HepG2 (cell line): ENCODE measurements around the gene MCM8. TPM values are rescaled to one million over a fixed set of nuclear protein-coding genes. Genes with fewer than 3 reads are reported as not detected.
A peak's percentile ranks its signal among the peaks of the same experiment; 100 is the strongest.

Experiments used
- AGO1 ChIP-seq: fragments of 200-400 bp; formaldehyde crosslinking; IDR thresholded peaks from 2 replicates; pipeline ENCODE4 v1.6.1; 2017; ENCODE audit warnings: mild to moderate bottlenecking, low read depth, low read length, moderate library complexity; ENCODE audit not compliant: poor library complexity, severe bottlenecking
- DMAP1 ChIP-seq: IDR thresholded peaks from 2 replicates; pipeline ENCODE4 v1.6.1; 2016
- HHEX ChIP-seq: IDR thresholded peaks from 2 replicates; pipeline ENCODE4 v1.6.1; 2016; ENCODE audit warnings: control low read depth
- HNRNPLL ChIP-seq: fragments of 200-400 bp; formaldehyde crosslinking; IDR thresholded peaks from 2 replicates; pipeline ENCODE4 v1.6.1; 2017; ENCODE audit warnings: mild to moderate bottlenecking, low read depth, low read length; ENCODE audit not compliant: poor library complexity, severe bottlenecking
- JUN ChIP-seq: sonication (generic); formaldehyde crosslinking; IDR thresholded peaks from 2 replicates; pipeline ENCODE4 v1.4.0; 2020; ENCODE audit warnings: mild to moderate bottlenecking, missing genetic modification reagents
- MXI1 ChIP-seq: IDR thresholded peaks from 3 replicates; pipeline ENCODE4 v1.6.1; 2012; ENCODE audit warnings: low read depth, low read length, inconsistent platforms, borderline replicate concordance
- MYC ChIP-seq: sonication (generic); formaldehyde crosslinking; IDR thresholded peaks from 2 replicates; pipeline ENCODE4 v1.9.0; 2021; ENCODE audit warnings: missing genetic modification reagents, borderline replicate concordance
- NBN ChIP-seq: fragments of 450-650 bp; conservative IDR thresholded peaks from 2 replicates; pipeline ENCODE4 v1.6.1; 2017
- PAWR ChIP-seq: sonication (generic); formaldehyde crosslinking; IDR thresholded peaks from 2 replicates; pipeline ENCODE4 v1.4.0; 2020; ENCODE audit warnings: missing genetic modification reagents, mild to moderate bottlenecking, borderline replicate concordance
- PHF5A ChIP-seq: IDR thresholded peaks from one replicate; pipeline ENCODE4 v1.6.1; 2018; ENCODE audit warnings: low read depth, missing genetic modification reagents; ENCODE audit not compliant: unreplicated experiment
- RFX3 ChIP-seq: IDR thresholded peaks from 2 replicates; pipeline ENCODE4 v1.6.1; 2016; ENCODE audit warnings: missing biosample characterization, missing genetic modification reagents
- SCMH1 ChIP-seq: sonication (generic); formaldehyde crosslinking; IDR thresholded peaks from 2 replicates; pipeline ENCODE4 v1.9.0; 2021; ENCODE audit warnings: missing genetic modification reagents, mild to moderate bottlenecking, borderline replicate concordance
- ZNF335 ChIP-seq: sonication (generic); formaldehyde crosslinking; IDR thresholded peaks from 2 replicates; pipeline ENCODE4 v1.4.0; 2020; ENCODE audit warnings: missing genetic modification reagents
- ZNF343 ChIP-seq: sonication (generic); formaldehyde crosslinking; IDR thresholded peaks from 2 replicates; pipeline ENCODE4 v1.4.0; 2020; ENCODE audit warnings: mild to moderate bottlenecking, missing genetic modification reagents
- ZNF678 ChIP-seq: sonication (generic); formaldehyde crosslinking; IDR thresholded peaks from 2 replicates; pipeline ENCODE4 v1.4.0; 2020; ENCODE audit warnings: mild to moderate bottlenecking, missing genetic modification reagents
- ZNF883 ChIP-seq: sonication (generic); formaldehyde crosslinking; IDR thresholded peaks from 2 replicates; pipeline ENCODE4 v1.5.1; 2020; ENCODE audit warnings: mild to moderate bottlenecking, missing genetic modification reagents; ENCODE audit errors: not compliant biosample characterization
- ZSCAN20 ChIP-seq: sonication (generic); formaldehyde crosslinking; IDR thresholded peaks from 2 replicates; pipeline ENCODE4 v1.4.0; 2020; ENCODE audit warnings: missing genetic modification reagents, mild to moderate bottlenecking, borderline replicate concordance
- polyA plus RNA-seq, 8 experiments: library from polyadenylated mRNA; depleted of rRNA in 3 of 8; stranded (reverse) in 7 of 8; unstranded in 1 of 8; fragments of >200 nt; fragmentation: Illumina TruSeq in 4 of 8; extraction: Trizol in 4 of 8; gene quantifications; 2 replicates each; pipeline versions ENCODE4 v1.2.1 to v1.2.3, GENCODE V29; 2011 to 2016; ENCODE audit warnings: low read depth in 4 of 8, missing spikeins in 1 of 8, mixed read lengths in 1 of 8; ENCODE audit not compliant: insufficient read depth in 1 of 8
- total RNA-seq, 5 experiments: library from RNA; depleted of rRNA; stranded (reverse); fragments of >200 nt; fragmentation: Illumina TruSeq; extraction: Trizol; gene quantifications; 2 replicates each; pipeline ENCODE4 v1.2.3, GENCODE V29; 2016; ENCODE audit warnings: low read depth in 1 of 5
- TF ChIP-seq, protein P1 (sequence below): sonication (generic); formaldehyde crosslinking; IDR thresholded peaks from 2 replicates; pipeline ENCODE4 v1.8.0; 2022; ENCODE audit warnings: mild to moderate bottlenecking, missing genetic modification reagents, borderline replicate concordance
- TF ChIP-seq, protein P2 (sequence below): IDR thresholded peaks from 2 replicates; pipeline ENCODE4 v1.6.1; 2012; ENCODE audit warnings: low read depth, low read length, improper control_type of control experiment
- TF ChIP-seq, protein P3 (sequence below): sonication (generic); formaldehyde crosslinking; IDR thresholded peaks from 2 replicates; pipeline ENCODE4 v1.5.0; 2020; ENCODE audit warnings: mild to moderate bottlenecking, missing genetic modification reagents, borderline replicate concordance
- TF ChIP-seq, protein P4 (sequence below): sonication (generic); formaldehyde crosslinking; IDR thresholded peaks from 2 replicates; pipeline ENCODE4 v1.5.0; 2020; ENCODE audit warnings: missing genetic modification reagents, mild to moderate bottlenecking, borderline replicate concordance

Gene MCM8
- total and polyA plus RNA-seq, 2 of the 13 experiments (the other 11 are each of a cell fraction or from before 2014, with no cell fraction given): 11.5 to 59.3 TPM

DNA sequence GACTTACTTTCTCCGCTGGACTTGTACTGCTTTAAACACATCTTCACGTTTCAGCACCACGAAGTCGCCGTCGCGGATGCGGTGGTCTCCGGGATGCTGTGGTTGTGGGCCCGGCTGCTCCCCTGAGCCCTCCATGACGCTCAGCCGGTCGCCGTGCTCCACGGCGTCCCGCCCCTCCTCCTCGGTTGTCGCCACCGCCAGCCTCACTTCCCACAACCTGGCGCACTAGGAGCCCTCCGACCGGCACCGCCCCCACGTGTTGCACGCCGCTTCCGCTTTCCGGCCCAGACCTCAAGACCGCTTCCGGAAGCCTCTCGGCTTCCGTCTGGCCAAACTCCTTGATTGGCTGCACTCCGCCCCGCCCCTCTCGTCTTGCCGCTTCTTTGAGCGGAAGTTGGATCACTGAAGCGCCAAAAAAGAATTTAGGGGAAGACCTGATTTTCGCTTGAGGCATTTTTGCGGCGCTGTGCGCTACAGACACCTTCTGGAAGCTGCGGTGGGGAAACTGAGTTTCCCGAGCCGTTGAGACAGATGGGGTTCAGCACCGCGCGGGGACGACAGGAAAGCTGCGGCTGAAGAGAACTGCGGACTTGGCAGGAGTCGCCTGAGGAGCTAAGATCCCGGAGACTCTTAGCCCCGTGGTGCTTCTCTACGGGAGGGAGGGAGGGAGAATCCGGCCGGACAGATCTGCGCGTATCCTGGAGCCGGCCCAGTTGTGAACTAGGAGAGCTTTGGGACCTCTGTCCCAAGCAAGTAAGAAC is at the start of gene MCM8, which contains the start of gene TRMT6 (continued):
- TF ChIP-seq AGO1: peak; percentile 85
- peak; percentile 89; the same call in 1 of the 2 replicates for TF ChIP-seq ZNF335 (CRISPR knock-in tag)
- peak; percentile 87 for TF ChIP-seq PAWR
- TF ChIP-seq ZNF883: peak; percentile 97
- peak; percentile 98 for TF ChIP-seq ZNF343 (CRISPR knock-in tag)
- TF ChIP-seq SCMH1 (CRISPR knock-in tag): no peak
- TF ChIP-seq NBN: no peak
- peak; percentile 88; the same call in 1 of the 2 replicates for TF ChIP-seq JUN (CRISPR knock-in tag)
- peak; percentile 99 for TF ChIP-seq DMAP1 (CRISPR knock-in tag)
- TF ChIP-seq HNRNPLL: peak; percentile 85
- TF ChIP-seq RFX3 (CRISPR knock-in tag): no peak
- TF ChIP-seq, protein P1, sequence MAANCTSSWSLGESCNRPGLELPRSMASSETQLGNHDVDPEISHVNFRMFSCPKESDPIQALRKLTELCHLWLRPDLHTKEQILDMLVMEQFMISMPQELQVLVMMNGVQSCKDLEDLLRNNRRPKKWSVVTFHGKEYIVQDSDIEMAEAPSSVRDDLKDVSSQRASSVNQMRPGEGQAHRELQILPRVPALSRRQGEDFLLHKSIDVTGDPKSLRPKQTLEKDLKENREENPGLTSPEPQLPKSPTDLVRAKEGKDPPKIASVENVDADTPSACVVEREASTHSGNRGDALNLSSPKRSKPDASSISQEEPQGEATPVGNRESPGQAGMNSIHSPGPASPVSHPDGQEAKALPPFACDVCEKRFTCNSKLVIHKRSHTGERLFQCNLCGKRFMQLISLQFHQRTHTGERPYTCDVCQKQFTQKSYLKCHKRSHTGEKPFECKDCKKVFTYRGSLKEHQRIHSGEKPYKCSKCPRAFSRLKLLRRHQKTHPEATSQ (CRISPR knock-in tag): peak; percentile 99
- TF ChIP-seq, protein P2, sequence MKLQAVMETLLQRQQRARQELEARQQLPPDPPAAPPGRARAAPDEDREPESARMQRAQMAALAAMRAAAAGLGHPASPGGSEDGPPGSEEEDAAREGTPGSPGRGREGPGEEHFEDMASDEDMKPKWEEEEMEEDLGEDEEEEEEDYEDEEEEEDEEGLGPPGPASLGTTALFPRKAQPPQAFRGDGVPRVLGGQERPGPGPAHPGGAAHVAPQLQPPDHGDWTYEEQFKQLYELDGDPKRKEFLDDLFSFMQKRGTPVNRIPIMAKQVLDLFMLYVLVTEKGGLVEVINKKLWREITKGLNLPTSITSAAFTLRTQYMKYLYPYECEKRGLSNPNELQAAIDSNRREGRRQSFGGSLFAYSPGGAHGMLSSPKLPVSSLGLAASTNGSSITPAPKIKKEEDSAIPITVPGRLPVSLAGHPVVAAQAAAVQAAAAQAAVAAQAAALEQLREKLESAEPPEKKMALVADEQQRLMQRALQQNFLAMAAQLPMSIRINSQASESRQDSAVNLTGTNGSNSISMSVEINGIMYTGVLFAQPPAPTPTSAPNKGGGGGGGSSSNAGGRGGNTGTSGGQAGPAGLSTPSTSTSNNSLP: no peak
- no peak; the same call in 1 of the 2 replicates for TF ChIP-seq ZSCAN20 (CRISPR knock-in tag)
- TF ChIP-seq, protein P3, sequence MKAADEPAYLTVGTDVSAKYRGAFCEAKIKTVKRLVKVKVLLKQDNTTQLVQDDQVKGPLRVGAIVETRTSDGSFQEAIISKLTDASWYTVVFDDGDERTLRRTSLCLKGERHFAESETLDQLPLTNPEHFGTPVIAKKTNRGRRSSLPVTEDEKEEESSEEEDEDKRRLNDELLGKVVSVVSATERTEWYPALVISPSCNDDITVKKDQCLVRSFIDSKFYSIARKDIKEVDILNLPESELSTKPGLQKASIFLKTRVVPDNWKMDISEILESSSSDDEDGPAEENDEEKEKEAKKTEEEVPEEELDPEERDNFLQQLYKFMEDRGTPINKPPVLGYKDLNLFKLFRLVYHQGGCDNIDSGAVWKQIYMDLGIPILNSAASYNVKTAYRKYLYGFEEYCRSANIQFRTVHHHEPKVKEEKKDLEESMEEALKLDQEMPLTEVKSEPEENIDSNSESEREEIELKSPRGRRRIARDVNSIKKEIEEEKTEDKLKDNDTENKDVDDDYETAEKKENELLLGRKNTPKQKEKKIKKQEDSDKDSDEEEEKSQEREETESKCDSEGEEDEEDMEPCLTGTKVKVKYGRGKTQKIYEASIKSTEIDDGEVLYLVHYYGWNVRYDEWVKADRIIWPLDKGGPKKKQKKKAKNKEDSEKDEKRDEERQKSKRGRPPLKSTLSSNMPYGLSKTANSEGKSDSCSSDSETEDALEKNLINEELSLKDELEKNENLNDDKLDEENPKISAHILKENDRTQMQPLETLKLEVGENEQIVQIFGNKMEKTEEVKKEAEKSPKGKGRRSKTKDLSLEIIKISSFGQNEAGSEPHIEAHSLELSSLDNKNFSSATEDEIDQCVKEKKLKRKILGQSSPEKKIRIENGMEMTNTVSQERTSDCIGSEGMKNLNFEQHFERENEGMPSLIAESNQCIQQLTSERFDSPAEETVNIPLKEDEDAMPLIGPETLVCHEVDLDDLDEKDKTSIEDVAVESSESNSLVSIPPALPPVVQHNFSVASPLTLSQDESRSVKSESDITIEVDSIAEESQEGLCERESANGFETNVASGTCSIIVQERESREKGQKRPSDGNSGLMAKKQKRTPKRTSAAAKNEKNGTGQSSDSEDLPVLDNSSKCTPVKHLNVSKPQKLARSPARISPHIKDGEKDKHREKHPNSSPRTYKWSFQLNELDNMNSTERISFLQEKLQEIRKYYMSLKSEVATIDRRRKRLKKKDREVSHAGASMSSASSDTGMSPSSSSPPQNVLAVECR (CRISPR knock-in tag): peak; percentile 100
- TF ChIP-seq HHEX (CRISPR knock-in tag): 0 out of 2 replicates have a peak, but pooled peaks have one; percentile 27
- TF ChIP-seq MYC (CRISPR knock-in tag): peak; percentile 100
- peak; percentile 100 for TF ChIP-seq MXI1
- peak; percentile 94 for TF ChIP-seq PHF5A (CRISPR knock-in tag)
- no peak; the same call in 1 of the 2 replicates for TF ChIP-seq ZNF678 (CRISPR knock-in tag)
- TF ChIP-seq, protein P4, sequence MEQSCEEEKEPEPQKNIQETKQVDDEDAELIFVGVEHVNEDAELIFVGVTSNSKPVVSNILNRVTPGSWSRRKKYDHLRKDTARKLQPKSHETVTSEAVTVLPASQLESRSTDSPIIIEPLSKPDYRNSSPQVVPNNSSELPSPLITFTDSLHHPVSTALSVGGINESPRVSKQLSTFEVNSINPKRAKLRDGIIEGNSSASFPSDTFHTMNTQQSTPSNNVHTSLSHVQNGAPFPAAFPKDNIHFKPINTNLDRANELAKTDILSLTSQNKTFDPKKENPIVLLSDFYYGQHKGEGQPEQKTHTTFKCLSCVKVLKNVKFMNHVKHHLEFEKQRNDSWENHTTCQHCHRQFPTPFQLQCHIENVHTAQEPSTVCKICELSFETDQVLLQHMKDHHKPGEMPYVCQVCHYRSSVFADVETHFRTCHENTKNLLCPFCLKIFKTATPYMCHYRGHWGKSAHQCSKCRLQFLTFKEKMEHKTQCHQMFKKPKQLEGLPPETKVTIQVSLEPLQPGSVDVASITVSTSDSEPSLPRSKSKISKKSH (CRISPR knock-in tag): peak; percentile 93
